ENCODE measurements around the gene AGFG1. TPM values are rescaled to one million over a fixed set of nuclear protein-coding genes. Genes with fewer than 3 reads are reported as not detected.
"Not testable (repeated sequence)": the region's sequence is repeated elsewhere in the genome, so short reads cannot be mapped to it uniquely, and the experiment has no call there.

AGFG1 gene
- total RNA-seq, 1 donor from 2014 or later: 81.1 TPM

DNA sequence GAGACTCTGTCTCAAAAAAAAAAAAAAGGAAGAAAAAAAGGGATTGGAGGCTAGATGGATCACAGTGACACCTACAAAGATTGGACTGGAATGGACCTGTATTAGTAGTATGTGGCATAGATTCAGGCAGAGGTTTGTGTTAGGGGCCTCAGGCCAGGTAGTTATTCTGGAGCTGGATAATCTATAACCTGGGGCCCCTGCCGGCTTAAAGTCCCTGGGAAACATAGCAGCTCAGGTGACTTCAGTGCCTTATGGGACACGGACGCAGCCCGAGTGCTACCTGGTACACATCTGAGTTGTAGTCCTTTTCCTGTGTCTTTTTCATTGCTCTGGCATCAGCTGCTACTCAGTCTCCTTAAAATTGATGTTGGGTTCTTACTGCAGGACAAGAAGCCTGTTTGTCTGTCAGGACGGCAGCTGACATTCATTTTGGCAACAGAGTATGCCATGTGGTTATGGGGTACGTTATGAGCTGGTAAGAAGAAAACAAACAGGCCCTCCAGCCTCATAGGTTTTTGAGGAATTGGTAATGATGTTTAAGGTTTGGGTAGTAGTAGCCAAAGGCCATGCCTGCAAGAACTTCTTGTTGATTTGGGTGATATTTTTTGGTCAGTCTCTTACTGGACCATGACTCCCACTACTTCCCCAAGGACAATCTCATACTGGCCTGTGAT, 27.8 kb downstream of the AGFG1 start:
- DNase-seq (ENCODE audit: low read depth): no peak

DNA sequence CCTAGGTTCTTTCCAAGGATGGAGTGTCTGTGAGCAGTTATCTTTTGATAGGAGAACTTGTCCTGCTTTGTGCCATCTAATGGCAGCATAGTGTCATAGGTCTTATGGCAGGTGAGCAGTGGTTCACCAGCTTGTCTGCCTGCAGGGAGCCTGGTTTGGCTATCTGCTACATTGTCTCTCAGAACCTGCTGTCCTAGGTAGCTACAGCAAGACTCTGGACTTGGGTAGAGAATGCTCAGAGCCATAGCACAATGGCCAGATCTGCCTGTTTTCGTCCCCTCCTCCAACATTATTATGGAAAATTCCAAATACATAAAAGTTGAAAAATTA, 28.3 kb downstream of the AGFG1 start:
- no peak for DNase-seq (ENCODE audit: low read depth)

DNA sequence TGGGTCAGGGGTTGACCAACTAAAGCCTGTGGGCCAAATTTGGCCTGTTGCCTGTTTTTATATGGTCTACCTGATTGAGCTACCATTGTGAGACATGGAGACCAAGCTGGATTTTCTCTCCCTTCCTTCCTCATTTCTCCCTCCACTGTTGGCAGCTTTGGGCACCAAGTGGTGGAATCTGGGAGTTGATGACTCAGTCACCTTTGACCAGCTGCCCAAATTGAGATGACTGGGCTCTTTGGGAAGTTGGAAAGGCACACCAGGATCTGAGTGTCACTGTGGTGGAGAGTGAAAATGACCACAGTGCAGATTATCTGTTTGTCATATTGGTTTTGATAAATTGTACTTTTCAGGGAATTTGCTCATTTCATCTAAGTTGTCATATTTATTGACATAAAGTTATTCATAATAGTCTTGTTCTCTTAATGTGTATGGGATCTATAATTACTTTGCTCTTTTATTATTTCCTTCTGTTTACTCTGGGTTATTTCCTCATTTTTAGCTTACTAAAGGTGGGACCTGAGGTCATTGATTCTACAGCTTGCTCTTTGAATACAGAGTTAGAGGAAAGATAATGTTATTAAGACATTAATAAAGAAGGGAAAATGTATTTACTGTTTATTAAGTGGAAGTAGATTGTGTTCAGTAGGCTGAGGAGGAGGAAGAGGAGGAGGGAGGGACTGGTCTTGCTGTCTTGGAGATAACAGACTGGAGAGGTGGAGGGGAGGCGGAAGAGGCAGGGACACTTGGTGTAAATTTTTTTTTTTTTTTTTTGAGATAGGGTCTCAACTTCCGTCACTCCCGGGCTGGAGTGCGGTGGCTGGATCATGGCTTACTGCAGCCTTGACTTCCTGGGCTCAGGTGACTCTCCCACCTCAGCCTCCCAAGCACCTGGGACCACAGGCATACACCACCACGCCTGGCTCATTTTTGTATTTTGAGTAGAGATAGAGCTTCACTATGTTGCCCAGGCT, 31.8 kb downstream of the AGFG1 start:
- DNase-seq (ENCODE audit: low read depth): peak; percentile 85

DNA sequence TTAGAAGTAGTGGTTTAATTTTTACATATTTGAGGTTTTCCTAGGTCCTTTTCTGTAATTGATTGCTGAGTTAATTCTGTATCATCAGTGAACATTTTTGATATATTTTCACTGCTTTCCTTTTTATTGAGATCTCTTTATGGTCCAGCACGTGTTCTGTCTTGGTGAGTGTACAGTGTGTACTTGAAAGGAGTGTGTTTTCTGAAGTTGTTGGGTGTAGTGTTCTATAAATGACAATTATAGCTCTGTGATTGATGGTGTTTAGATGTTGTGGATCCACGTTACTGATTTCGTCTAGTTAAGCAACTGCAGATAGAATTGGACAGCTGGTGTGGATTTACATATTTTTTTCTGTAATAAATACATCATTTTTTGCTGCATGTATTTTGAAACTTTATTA, 32.7 kb downstream of the AGFG1 start:
- DNase-seq (ENCODE audit: low read depth): no peak

DNA sequence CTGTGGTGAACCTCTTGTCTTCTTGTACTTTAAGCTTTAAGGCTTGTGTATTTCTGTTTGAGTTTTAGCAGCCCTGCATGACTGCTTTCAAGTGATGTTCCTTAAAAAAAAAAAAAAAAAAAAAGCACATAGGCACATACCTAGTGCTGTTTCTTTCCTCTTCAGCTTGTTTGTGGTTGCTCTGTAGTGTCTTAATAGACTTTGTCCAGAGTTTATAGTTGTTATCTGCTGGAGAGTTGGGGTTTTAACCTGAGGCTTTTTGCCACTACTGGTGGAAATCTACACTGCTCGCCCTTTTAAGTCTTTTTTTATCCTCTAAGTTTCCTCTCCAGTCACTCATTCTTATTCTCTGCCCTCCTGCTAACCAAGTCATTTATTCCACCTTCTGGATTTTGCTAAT, 34.5 kb downstream of the AGFG1 start:
- DNase-seq (ENCODE audit: low read depth): peak; percentile 70

DNA sequence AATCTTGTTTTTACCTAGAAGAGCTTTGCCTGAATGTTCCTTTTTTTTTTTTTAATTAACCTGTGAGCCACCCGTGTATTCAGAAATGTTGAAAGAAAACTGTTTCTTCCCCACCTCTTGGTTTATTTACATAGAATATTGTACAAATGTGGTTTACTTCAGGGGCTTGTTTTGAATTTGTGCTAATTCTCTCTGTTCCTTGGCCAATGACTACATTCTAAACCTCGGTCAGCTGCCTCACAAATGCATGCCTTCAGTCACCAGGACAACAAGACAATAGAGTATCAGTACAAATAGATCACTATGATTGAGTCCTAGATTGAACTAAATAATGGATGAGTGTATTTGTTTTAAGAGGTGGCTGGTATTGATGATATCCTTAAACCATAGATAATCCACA, 36.0 kb downstream of the AGFG1 start:
- peak; percentile 60 for DNase-seq (ENCODE audit: low read depth)

DNA sequence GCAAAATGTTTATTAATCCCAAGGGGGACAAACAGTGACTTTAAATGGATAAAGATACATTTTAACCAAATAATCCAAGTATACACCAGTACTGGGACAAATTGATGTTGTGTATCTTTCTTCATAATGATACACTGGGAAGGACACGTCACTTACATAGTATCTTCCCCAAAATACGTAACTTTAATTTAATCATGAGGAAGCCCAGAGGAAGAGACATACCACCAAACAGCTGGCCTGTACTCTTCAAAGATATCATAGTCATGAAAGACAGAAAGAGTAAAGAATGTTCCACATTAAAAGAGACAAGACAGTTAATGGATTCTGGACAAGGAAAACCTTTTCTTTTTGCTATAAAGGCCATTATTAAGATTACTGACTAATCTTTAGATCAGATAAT, 37.1 kb downstream of the AGFG1 start:
- no peak for DNase-seq (ENCODE audit: low read depth)

DNA sequence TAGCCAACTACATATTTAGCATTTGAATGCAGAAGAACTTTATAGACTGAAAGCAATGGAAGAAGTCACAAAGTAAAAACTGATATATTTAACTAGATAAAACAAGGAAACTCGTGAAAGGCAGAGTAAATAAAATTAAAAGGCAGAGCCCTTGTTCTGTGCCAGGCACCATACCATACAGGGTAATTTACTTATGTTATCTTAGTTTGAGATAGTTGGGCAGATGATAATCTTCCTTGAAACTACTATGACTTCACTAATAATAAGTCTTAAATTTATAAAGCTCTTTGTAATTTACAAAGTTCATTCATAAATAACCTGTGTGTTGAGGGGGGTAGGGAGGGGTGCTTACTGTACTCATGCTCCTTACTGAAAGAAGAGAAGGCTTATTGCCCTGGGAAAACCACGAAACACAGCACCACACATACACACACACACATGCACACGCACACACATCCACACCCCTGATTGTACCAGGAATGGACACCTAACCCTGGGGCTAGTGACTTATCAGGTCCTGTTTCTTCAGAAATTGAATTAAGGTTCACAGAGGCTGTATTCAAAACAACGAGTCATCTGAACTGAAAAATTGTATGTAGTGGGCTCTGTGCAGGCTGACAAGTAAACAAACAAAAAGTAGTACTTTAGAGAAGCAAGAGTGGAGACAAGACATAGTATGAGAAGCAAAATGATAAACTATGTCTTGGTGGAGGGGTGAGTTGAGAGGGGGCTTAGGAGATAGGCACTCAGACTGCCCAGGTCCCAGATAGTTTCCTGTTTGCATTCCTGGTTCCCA, 38.1 kb downstream of the AGFG1 start:
- DNase-seq (ENCODE audit: low read depth): peak; percentile 88

DNA sequence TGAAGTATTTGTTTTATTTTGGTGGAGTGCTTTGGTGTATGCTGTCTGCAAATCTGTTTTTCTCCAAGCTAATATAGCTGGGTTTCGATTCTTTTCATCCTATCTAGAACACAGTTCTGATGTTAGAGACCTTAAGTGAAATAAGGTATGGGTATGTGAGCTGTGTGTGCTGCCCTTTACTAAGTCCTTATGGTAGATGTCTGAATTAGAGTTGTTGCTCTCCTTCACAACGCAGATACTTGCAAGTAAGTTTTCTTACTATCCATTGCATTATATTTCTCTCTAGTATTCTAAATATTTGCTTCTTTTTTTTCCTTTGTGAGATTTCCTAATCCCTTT, 38.6 kb downstream of the AGFG1 start:
- DNase-seq (ENCODE audit: low read depth): no peak

DNA sequence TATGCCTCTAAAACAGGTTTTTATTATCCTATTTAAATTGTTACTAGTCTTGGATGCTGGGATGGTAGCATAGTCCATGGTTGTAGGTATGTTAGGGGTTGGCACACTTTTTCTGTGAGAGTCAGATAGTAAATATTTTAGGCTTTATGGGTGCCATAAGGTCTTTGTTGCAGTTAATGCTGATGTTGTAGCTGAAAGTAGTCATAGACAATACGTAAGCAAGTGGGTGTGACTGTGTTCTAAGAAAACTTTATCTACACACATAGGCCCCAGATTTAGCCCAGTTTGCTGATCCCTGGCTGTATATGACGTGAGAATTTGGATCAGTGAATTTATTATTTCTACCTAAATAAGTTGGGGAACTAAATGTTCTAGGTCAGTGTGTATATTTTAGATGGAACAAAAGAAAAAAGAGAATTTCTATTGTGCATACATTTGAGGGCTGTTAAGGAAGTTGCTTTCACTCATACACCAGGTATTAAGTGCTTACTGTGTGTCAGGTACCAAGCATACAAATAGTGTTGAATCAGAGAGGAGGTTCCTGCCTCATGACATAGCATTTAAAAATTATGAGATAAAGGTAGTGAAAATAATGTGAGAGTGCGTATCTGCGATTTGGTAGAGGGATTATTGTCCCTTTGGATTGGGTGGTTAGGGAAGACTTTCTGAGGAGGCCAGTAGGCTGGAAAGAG, 39.4 kb downstream of the AGFG1 start:
- no peak for DNase-seq (ENCODE audit: low read depth)

DNA sequence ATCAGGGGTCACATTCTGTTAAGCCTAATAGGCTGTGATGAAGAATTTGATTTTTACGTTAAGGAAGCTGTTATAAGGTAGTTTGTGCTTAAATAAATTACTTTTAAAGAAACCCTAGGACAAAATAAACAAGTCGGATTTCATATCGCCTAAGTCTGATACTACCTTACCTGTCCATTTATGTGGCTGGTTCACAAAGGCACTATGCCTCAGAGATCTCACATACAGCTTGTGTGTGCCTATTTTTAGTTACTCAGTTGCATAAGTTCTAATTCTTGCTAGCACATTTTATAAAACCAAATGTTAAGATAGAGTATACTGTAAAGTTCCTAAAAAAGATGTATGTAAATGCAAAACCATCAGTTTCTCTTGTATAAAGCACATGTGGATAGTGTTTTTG, 40.0 kb downstream of the AGFG1 start:
- no peak for DNase-seq (ENCODE audit: low read depth)

DNA sequence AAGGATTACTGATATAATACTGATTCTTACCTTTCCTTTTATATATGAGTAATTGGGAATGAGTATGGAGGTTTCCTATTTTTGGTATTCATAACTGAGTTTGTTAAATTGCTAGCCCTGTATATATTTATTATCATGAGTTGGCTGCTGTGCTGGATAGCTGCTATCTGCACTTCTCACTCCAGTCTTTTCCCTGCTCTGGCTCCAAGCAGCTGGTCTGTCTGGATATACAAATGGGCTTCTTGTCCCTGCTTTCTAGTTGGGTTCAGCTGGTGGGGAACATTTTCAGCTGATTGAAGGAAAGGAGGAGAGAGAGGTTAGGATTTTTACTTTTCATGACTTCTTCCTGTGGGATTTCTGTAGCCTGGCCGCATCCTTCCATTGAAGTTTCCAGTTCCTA, 41.2 kb downstream of the AGFG1 start:
- DNase-seq (ENCODE audit: low read depth): no peak

DNA sequence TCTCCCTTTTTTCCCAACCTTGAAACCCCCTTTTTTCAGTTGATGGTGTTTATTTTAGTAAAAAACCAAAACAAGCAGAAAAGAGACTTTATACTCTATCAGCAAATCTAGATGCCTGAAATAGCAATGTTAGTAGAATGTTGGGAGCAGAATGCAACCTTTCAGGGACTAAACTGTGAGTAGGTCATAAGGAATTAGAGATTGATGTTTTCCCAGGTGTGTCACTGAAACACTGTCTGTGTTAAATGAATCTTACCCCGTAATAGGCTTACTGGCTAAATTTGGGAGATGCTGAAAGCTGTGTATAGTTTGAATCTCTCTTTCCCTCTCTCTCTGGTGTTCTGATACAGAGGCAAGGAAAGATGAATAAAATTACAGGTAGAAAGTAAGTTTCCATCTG, 43.8 kb downstream of the AGFG1 start:
- DNase-seq (ENCODE audit: low read depth): no peak

DNA sequence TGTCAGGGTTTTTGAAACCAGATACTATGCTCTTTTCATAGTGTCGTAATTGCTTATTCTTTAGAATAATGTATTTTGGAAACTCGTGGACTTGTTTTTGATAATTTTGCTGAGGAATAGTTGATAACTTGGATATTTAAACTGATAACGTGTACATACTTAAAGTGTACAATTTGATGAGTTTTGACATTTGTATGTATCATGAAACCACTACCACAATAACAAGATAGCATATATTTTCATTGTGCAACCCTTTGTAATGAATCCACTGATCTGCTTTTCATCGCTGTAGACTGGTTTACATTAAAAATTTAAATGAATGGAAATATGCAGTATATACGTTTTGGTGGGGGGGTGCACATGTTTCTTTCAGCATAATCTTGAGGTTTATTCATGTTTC, 45.8 kb downstream of the AGFG1 start:
- DNase-seq (ENCODE audit: low read depth): no peak

DNA sequence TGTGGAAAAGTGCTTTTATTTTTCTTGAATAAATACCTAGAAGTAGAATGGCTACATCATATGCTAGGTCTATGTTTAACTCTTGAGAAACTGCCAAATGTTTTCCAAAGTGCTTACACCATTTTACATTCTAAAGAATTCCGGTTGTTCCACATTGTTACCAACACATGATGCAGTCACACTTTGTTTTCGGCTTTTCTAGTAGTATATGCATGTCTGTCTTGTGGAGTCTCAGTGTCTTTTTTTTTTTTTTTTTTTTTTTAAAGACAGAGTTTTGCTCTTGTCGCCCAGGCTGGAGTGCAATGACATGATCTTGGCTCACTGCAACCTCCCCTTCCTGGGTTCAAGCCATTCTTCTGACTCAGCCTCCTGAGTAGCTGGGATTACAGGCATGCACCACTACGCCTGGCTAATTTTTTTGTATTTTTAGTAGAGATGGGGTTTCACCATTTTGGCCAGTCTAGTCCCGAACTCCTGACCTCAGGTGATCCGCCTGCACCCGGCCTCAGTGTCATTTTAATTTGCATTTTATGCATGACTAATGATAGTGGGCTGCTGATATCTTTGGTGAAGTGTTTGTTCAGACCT, 46.4 kb downstream of the AGFG1 start:
- DNase-seq (ENCODE audit: low read depth): peak; percentile 51

DNA sequence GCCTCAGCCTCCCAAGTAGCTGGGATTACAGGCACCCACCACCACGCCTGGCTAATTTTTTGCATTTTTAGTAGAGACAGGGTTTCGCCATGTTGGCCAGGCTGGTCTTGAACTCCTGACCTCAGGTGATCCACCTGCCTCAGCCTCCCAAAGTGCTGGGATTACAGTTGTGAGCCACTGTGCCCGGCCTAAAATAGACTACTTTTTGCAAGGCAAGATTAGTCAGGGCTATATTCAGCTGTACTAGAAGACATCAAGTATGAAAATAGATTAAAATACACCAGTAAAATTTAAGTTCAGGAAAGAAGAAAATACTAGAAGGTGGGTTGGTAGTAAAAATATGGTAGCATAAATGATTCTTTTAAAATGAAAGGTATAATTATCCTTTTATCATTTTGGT, 49.2 kb downstream of the AGFG1 start:
- not testable (repeated sequence) for DNase-seq (ENCODE audit: low read depth)

DNA sequence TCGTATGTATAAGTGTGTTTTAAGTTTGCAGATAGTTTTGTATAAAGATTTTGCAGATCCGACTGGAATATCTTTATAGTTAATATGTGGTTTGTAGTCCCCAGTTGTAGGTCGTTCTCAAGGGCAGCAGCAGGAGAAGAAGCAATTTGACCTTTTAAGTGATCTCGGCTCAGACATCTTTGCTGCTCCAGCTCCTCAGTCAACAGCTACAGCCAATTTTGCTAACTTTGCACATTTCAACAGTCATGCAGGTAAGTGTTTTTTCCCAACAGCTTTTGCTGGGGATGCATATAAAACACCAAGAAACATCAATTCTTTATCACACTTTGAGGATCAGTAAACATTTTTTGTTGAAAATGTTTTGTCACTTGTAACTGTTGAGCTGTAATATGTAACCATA, 52.7 kb downstream of the AGFG1 start:
- DNase-seq (ENCODE audit: low read depth): no peak

DNA sequence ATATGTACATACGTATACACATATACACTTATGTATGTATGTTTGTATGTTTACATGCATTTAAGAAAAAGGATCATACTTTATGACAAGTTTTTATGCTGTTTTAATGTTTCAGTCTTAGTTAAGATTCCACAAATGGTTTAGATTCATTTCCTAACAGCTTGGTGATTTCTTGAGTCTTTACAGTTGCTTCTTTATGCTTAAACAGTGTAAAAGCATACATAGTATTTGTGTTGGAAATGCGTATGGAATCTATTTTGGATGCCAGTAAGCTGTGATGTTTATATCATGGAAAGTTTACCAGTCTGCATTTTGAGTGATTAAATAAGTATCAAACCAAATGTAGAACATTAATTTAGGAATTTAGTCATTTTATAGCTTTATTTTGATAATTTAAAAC, 55.4 kb downstream of the AGFG1 start:
- no peak for DNase-seq (ENCODE audit: low read depth)

DNA sequence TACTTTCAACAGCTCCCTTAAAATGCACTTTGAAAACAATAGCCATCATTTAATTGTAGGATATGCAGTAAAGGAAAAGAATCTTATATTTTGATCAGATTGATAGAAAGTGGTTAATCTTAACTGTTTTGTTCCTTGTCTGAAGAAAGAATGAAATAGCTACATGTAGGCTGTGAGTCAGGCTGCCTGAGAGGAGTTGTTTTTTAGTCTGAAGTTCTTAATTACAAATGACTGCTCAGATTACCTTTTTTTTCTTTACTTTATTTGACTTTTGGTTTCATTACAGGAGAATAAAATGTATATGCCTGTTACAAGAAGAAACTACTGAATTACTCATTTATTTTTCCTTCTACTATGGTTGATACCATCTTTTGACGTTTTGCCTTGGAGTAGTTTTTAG, 56.8 kb downstream of the AGFG1 start:
- DNase-seq (ENCODE audit: low read depth): no peak

DNA sequence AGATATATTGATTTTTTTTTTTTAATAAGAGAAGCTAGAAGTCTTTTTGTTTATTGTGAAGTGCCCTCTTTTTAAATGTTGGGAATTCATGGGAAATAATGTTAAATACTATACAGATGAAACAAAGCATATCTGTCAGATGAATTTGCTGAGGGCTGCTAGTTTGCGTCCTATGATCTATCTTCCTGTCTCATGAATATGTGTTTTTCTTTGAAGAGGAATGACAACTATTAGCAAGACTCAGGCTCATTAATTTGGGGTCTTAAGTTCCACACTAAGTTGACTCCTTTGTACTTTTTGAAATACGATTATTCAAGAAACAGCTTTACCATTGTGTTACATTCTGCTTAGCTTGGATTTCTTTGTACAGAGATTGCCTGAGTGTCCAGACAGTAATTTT, 57.9 kb downstream of the AGFG1 start:
- no peak for DNase-seq (ENCODE audit: low read depth)

DNA sequence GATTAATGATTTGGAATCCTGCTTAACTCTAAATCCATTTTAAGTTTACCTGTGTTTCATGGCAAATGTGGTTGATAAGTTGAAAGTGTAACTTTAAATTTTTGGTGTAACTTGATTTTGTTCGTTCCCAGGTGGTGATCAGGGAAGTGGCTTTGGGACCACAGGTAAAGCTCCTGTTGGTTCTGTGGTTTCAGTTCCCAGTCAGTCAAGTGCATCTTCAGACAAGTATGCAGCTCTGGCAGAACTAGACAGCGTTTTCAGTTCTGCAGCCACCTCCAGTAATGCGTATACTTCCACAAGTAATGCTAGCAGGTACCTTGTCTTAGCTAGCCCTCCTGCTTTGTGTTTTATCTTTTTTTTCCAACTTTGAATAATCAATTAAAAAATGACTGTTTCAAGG, 62.8 kb downstream of the AGFG1 start:
- DNase-seq (ENCODE audit: low read depth): no peak

DNA sequence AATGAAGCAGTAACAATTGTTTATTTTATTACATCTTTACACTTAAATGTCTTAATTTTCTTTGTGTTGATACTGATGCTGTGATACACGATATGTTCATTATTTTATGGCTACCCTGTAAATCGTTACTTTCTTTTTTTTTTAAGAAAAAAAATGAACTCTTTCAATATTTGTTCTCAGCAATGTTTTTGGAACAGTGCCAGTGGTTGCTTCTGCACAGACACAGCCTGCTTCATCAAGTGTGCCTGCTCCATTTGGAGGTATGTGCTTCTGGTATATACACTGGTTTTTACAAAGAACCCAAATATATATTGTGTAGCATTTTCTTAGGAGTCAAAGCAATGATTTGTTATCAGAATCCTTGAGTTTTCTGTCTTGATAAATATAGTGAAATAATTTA, 64.5 kb downstream of the AGFG1 start:
- DNase-seq (ENCODE audit: low read depth): no peak

Measured in renal cortical epithelial cell (primary cell).